Cardiac muscle cell (in vitro differentiated cells and primary cell): ENCODE measurements around the gene APBB2. TPM values are rescaled to one million over a fixed set of nuclear protein-coding genes. Genes with fewer than 3 reads are reported as not detected.
A peak's percentile ranks its signal among the peaks of the same experiment; 100 is the strongest.

Source experiments
- DNase-seq, 2 donors: peaks; one replicate each; pipeline versions ENCODE4 v3.0.0 to v3.0.0-alpha.2; 2010 to 2017; ENCODE audit warnings: low read depth in 1 of 2, low spot score in 1 of 2
- H3K27ac ChIP-seq: fragments of 200-600 bp; sonication (generic); 2 replicates; pipeline ENCODE4 v1.5.1; 2016
- H3K27me3 ChIP-seq: fragments of 200-600 bp; sonication (generic); 2 replicates; pipeline ENCODE4 v1.6.0; 2016; ENCODE audit warnings: control low read depth
- H3K36me3 ChIP-seq: fragments of 200-600 bp; sonication (generic); 2 replicates; pipeline ENCODE4 v1.5.1; 2016; ENCODE audit warnings: control low read depth
- H3K4me1 ChIP-seq: fragments of 200-600 bp; sonication (generic); 2 replicates; pipeline ENCODE4 v1.8.1; 2017; ENCODE audit warnings: low read depth, mild to moderate bottlenecking, mixed run types
- H3K4me3 ChIP-seq: fragments of 200-600 bp; sonication (generic); 2 replicates; pipeline ENCODE4 v1.5.1; 2016; ENCODE audit warnings: mild to moderate bottlenecking
- H3K9me3 ChIP-seq: fragments of 200-600 bp; sonication (generic); 2 replicates; pipeline ENCODE4 v1.5.1; 2017; ENCODE audit warnings: low read depth, mild to moderate bottlenecking, control low read depth
- polyA plus RNA-seq: library from polyadenylated mRNA; unstranded; fragments of >200 nt; fragmentation: Nextera tagmentation; extraction: Ambion mirVana; gene quantifications from 2 replicates; pipeline ENCODE4 v1.2.1, GENCODE V29; 2016
- total RNA-seq: library from RNA; depleted of rRNA; stranded (reverse); fragments of >200 nt; gene quantifications from 2 replicates; pipeline ENCODE4 v1.2.3, GENCODE V29; 2016
- TF ChIP-seq, protein P1 (sequence below): IDR thresholded peaks from 2 replicates; pipeline ENCODE4 v1.5.1; 2012; ENCODE audit warnings: low read depth, mild to moderate bottlenecking, low read length

The APBB2 gene
- total and polyA plus RNA-seq, 2 experiments from 2014 or later, result 4.6 to 14.9 TPM

- TF ChIP-seq, protein P1, sequence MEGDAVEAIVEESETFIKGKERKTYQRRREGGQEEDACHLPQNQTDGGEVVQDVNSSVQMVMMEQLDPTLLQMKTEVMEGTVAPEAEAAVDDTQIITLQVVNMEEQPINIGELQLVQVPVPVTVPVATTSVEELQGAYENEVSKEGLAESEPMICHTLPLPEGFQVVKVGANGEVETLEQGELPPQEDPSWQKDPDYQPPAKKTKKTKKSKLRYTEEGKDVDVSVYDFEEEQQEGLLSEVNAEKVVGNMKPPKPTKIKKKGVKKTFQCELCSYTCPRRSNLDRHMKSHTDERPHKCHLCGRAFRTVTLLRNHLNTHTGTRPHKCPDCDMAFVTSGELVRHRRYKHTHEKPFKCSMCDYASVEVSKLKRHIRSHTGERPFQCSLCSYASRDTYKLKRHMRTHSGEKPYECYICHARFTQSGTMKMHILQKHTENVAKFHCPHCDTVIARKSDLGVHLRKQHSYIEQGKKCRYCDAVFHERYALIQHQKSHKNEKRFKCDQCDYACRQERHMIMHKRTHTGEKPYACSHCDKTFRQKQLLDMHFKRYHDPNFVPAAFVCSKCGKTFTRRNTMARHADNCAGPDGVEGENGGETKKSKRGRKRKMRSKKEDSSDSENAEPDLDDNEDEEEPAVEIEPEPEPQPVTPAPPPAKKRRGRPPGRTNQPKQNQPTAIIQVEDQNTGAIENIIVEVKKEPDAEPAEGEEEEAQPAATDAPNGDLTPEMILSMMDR, result no peak
- H3K4me3 ChIP-seq, result no peak overlapping the region
- no peaks in the 10 kb centered on the region for H3K9me3 ChIP-seq
- H3K4me1 ChIP-seq, result no peaks in the 10 kb centered on the region
- H3K27ac ChIP-seq, result no peak overlapping the region
- H3K36me3 ChIP-seq, result peaks cover 3% of the 10 kb centered on the region
- no peak for DNase-seq
- H3K27me3 ChIP-seq, result no peaks in the 10 kb centered on the region
Observed at GRCh38 chr4:40782876-40783275, 431.5 kb downstream of the APBB2 start.

GRCh38 chr4:40778090-40778489, 436.3 kb downstream of the APBB2 start:
- no peaks in the 10 kb centered on the region for H3K4me1 ChIP-seq
- no peaks in the 10 kb centered on the region for H3K9me3 ChIP-seq
- no peak for DNase-seq
- no peaks in the 10 kb centered on the region for H3K27me3 ChIP-seq
- H3K27ac ChIP-seq, result no peak overlapping the region
- H3K36me3 ChIP-seq, result peaks cover 3% of the 10 kb centered on the region
- H3K4me3 ChIP-seq, result no peak overlapping the region
- TF ChIP-seq, protein P1, result no peak

DNA sequence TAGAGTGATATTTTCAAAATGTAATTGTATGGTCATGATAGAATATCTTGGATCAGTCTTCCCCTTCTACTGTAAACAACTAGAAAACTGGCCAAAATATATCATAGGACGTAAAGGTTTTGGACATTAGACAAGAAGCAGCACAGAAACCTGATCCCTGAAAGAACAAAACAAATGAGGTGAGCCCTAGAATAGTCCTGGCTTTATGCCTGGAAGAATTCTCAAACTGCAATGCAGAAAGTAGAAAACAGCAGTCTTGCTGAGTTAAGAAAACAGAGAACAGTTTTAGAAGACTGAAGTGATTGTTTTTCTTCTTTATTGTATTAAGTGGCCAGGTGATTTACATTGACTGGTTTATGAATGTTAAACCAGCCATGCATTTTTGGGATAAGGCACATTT, 445.1 kb downstream of the APBB2 start:
- Histone ChIP-seq H3K4me1 (no peaks in the 10 kb centered on the region), H3K4me3 (no peak overlapping the region), H3K36me3 (no peaks in the 10 kb centered on the region), H3K27ac (peak overlapping the region; percentile 12), H3K9me3 (no peaks in the 10 kb centered on the region), H3K27me3 (no peaks in the 10 kb centered on the region)
- TF ChIP-seq, protein P1, result no peak
- peak in 1 of 2 donors; percentile 7 for DNase-seq

- Histone ChIP-seq H3K36me3 (no peaks in the 10 kb centered on the region), H3K4me1 (no peaks in the 10 kb centered on the region), H3K27me3 (no peaks in the 10 kb centered on the region), H3K27ac (no peak overlapping the region), H3K4me3 (no peak overlapping the region), H3K9me3 (no peaks in the 10 kb centered on the region)
- peak in 1 of 2 donors; percentile 75 for DNase-seq
- TF ChIP-seq, protein P1, result no peak
Observed at GRCh38 chr4:40763228-40763716, 451.1 kb downstream of the APBB2 start.

Other genes with a start within 250 kb of the APBB2 start
- gene UCHL1, start 42.4 kb upstream of the APBB2 start, total RNA-seq, result 36.3 and 71.8 TPM in 2 replicates
- gene UCHL1, start 42.4 kb upstream of the APBB2 start, polyA plus RNA-seq, result 33.3 and 60.3 TPM in 2 replicates